NCI-H82 treated with DMSO at 0.1 percent for 48 hours (cell line): ENCODE data around the gene SLC38A11.

Experiments
- DNase-seq: peaks from one replicate; lab custom pipeline; 2025; ENCODE audit not compliant: unreplicated experiment; lab: John Stamatoyannopoulos, UW

The SLC38A11 gene

DNA sequence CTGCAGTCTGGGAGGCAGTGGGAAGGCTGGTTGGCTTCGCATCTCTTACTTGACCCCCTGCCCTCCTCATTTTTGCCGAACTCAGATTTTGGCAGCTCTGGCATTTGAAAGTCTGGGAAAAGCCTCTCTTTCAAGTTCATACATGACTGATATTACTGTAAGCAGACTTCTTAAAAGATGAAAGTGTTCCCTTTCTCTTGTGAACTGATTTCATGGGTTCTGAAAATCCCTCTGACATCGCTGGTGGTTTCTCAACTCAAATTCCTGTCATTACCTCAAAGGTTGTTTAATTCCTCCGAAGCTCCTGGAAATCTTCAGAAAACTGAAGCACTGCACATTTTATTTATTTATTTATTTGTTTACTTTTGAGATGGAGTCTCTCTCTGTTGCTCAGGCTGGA is 16.9 kb upstream of the SLC38A11 start:
- no peak for DNase-seq

DNA sequence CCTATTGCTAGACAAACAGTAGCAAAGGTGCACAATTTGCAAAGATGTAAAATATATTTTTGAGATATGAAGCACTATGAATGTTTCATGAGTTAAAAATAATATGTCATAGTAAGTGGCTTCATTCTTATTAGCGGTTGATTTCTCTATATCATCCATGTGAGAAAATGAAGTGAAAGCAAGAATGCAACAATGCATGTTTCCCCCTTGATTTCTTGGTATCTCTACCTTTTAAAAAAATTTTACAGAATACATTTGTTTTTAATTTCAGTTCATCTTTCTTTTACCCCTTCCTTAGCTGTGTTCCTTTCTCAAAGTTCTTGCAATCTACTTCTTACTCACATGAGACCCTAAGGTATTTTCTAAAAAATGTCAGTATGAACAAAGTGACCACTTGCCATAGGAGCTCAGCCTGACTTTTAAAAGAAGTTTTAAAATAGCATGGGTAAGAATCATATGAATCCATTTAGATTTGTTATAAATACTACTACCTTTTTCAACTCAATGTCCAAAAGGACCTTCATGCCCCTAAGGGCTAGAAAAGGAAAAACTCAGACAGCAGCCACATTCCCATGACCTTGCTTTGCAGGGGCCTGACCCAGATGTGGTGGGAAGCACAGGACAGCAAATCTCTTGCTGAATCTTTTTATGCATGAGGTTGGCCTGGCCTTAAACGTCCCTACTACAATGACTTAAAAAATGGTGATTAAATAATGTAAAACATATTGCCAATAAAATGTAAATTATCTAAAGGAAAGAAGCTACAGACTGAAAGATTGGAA is 14.8 kb upstream of the SLC38A11 start:
- no peak for DNase-seq

GRCh38 chr2:164967781-164968228 is 12.5 kb upstream of the SLC38A11 start:
- peak; percentile 64 for DNase-seq

DNA sequence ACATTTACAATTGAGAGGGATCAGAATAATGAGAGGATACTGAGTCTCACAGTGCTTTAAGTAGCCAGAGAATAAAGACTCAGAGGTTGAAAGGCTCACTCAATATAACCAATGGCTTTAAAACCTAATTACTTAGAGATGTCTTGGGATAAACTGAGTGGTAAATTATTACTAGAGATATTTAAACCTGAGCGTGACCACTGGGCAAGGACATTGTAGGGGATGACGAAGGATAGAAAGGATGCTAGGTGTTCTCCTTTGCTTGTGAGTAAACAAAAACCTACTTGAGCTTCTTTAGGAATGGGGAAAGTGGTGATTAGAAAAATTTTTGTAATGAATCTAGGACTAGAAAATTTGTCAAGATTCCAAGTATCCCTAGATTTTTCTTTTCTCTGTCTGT is 12.0 kb upstream of the SLC38A11 start:
- DNase-seq, result no peak

DNA sequence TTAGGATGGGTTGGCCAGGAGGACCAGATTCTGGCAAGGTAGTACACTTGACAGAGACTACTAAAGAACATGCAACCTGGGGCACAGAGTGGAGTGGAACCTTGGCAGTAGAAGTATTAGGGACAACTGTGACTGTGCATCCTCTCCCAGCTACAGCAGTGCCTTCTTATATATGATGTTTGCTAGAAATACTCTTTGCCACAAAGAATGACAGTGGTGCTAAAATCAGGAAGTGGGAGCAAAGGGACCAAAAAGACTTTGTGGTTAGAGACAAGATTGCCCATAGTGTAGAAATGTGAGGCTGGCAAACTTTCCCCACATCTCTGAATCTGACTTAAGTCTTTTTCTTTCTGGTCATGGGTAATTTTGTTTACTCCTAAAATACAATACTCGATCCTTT is 9.4 kb upstream of the SLC38A11 start:
- DNase-seq, result no peak

DNA sequence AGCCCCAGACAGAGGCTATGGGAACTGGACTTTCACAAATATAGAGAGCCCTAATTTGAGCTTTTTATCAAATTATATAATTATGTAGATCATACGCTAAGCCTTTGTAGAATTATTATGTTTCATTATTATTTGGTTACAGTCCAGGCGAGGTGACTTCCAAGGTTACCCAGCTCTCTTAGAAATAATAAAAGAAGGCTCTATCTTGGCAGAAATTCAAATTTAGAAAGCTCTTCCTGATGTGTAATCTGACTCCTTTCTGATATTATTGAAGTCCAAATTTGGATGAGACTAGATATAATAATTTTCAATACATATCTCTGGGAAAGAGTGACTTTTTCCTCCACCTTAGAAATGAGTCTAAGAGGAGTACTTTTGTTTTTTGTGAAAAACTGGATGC is 4.8 kb upstream of the SLC38A11 start:
- no peak for DNase-seq

- no peak for DNase-seq
Observed at GRCh38 chr2:164954186-164954585, 1.1 kb downstream of the SLC38A11 start.

- DNase-seq, result no peak
Observed at GRCh38 chr2:164953279-164953678, 2.0 kb downstream of the SLC38A11 start.

DNA sequence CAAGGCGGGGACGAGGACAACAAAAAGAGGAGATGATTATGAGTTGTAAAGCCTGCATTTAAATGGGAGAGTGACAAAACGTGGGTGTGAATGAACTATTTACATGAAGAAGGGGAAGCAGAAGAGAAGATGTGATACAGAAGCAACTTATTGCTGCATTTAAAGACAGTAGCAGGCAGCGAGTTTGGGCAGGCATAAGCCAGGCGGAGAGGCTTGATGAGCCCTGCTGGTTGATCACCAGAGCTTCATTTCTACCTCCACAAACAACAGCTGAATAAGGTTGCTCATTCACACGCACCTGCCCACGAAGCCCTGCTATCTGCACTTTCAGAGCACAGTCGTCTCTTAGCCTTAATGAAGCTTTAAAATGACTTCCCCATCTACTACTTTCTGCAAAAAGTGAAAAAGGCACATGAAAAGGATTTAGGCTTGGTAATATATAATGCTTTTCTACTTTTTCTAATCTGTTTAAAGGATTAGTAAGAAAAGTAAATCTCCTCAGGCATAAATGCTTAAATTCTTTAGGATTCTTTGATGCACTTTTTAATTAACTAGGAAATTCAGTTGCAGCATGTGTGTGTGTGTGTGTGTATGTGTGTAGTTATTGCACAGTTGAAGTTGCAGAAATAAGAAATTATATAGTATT is 3.1 kb downstream of the SLC38A11 start:
- DNase-seq, result peak; percentile 32

- DNase-seq, result no peak
Observed at GRCh38 chr2:164948540-164948939, 6.8 kb downstream of the SLC38A11 start.

- DNase-seq, result no peak
Observed at GRCh38 chr2:164947281-164947680, 8.0 kb downstream of the SLC38A11 start.

DNA sequence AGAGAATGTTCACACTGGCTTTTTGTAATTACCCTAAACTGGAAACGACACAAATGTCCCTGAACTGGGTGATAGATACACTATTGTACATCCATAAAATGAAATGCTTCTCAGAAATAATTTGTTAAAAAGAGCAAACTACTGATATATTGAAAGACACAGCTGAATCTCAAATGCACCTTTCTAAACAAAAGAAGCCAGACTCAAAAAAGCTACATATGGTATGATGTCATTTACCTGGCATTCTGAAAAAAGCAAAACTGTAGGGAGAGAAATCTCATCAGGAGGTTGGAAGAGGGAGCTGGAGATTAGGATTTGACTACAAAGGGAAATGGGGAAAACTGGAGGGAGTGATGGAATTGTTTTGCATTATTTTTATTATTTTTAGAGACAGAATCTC is 12.0 kb downstream of the SLC38A11 start:
- DNase-seq, result no peak

DNA sequence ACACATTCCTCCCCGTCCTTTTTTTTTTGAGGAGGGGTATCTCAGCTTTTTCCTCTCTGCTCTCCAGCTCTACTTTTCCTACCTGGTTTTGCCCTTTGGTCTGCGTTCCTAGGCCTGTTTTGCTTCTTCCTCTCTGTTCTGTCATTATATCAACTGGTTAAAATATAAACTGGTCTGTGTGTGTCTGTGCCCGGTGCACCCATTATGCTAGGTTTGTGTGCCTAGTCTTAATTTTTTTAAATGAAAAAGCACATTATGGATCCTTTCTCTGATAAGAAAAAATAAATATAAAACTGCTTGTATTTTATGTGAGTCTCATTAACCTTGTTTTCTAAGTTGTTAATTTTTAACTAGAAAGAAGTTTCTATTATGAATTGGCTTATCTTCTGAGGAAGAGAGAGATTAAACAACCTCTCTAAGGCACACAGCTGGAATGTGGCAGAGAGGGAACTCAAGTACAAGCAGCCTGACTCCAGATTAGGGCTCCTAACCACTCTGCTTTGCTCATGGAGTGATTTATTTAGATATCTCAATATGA is 17.4 kb downstream of the SLC38A11 start:
- DNase-seq, result peak; percentile 24

DNA sequence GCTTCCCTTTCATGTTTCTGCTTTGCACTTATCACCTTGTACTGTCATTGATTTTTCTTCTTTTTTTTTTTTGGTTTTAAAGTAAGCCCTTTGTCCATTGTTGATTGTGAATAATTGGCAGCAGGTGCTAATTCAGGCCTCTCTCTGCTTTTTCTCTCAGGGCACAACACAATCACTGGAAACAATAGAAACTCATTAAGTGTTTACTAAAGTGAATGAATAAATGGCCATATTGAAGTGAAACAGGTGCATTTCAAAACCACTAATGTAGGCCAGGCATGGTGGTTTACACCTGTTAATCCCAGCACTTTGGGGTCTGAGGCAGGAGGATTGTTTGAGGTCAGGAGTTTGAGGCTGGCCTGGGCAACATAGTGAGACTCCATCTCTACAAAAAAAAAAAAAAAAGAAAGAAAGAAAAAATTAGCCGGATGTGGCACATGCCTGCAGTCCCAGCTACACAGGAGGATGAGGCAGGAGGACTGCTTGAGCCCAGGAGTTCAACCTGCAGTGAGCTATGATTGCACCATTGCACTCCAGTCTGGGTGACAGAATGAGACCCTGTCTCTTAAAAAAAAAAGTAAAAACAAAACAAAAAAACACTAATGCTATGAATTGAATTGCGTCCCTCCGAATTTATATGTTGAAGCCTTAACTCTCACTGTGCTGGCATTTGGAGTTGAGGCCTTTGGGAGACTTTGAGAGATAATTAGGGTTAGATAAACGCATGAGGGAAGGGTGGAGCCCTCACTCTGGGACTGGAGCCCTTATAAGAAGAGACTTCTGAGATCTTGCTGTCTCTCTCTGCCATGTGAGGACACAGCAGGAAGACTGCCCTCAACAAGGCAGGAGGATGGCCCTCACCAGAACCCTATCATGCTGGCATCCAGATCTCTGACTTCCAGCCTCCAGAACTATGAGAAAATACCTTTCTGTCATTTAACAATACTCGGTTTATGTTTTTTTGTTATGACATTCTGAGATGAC is 19.9 kb downstream of the SLC38A11 start:
- DNase-seq, result no peak

DNA sequence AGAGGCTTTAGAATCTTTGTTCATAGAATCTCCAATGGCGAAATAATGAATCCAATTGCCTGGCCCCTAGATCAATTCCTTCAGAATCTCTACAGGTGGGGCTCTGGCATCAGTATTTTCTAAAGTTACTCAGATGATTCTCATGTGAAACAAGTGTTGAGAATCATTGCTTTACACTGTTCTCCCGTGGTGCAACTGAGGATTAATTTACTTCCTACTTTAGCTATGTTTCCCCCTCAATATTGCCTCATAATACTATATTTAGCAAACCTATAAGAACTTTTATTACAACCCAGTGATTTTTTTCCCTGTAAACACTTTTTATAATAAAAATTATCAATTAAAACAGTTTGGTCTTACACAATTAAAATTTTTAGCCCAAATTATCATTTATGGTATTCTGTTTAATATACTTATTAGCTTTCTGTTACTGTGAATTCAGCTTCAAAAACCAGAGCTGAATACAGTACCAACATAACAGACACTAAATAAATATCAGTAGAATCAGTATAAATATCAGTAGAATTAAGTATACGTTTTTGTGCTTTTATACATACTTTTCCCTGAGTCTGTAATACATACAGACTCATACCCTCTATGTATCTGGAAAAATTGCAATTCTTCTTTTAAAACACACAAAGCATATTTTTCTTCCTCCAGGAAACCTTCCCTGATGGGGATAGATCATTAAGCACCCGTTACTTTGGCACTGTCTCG is 20.8 kb downstream of the SLC38A11 start:
- no peak for DNase-seq

DNA sequence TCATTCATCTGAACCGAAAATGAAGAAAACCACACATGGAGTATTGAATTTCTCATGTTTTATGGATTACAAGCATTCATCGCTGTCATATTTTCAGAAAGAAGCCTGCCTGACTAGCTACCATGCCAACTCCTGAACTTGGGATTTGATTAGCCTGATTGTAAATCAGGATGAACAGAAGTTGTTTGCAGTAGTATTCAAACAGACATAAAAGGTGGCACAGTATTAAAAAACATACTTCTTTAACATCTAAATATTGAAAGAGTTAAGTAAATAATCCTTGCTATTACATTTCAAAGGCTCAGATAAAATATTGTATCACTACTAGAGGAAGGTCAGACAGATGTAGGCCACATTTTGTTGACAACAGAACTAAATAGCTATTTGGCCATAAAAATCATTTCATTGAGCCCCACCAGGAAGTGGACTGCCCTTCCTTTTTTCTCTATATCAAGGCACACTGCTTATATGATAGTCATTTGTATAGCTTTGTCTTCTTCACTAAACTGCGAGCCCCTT is 21.6 kb downstream of the SLC38A11 start:
- DNase-seq, result no peak

DNA sequence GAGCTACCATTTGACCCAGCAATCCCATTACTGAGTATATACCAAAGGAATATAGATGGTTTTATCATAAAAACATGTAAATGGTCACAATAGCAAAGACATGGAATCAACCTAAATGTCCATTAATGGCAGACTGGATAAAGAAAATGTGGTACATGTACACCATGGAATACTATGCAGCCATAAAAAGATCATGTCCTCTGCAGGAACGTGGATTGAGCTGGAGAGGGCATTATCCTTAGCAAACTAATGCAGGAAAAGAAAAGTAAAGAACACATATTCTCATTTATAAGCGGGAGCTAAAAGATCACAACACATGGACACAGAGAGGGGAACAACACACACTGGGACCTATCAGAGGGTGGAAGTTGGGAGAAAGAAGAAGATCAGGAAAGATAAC is 22.9 kb downstream of the SLC38A11 start:
- DNase-seq, result no peak

GRCh38 chr2:164928101-164928673 is 27.1 kb downstream of the SLC38A11 start:
- DNase-seq, result no peak

- no peak for DNase-seq
Observed at GRCh38 chr2:164922134-164922533, 33.2 kb downstream of the SLC38A11 start.

DNA sequence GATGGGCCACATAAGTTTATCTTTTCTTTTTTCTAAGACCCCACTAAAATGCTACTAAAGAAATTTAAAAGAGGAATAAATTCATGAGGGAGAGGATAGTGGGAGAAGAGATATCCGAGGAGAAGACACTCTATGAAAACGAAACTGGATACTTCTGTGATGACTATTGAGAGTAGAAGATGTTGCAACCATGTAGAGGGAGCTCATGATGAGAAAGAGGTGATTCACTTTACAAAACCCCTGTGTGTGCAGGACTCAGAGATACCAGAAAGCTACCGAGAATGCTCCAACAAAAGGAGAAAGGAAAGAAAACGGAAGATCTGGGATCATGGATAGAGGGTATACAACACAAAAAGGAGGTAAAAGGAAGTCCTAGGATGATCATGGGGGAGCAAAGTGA is 34.9 kb downstream of the SLC38A11 start:
- no peak for DNase-seq
